HepG2 (cell line): ENCODE measurements around the gene SAMM50. TPM values are rescaled to one million over a fixed set of nuclear protein-coding genes. Genes with fewer than 3 reads are reported as not detected.

Experiments used
- ATAC-seq: fragments of 200-7000 bp; cut with Tn5 transposase; 3 replicates; pipeline ENCODE4 v1.9.1; 2020; ENCODE audit warnings: mild to moderate bottlenecking, moderate library complexity
- BruUV-seq: library from RNA; stranded (reverse); fragments of 400-500 nt; replicated peaks from 2 replicates; lab custom pipeline; 2021; lab: Mats Ljungman, UMichigan
- CTCF ChIA-PET: fragments of 300-600 bp; formaldehyde crosslinking; extraction: SDS; loops from one replicate; lab custom pipeline; 2021; ENCODE audit warnings: low total read pairs, inconsistent platforms, low intra/inter-chr PET ratio; lab: Yijun Ruan, JAX
- POLR2A ChIA-PET: fragments of 350-600 bp; sonication (Branson Sonifier 250); formaldehyde crosslinking; loops from one replicate; lab custom pipeline; 2020; ENCODE audit warnings: antibody characterized with exemption, inconsistent platforms; lab: Yijun Ruan, JAX
- DNase-seq: peaks from one replicate; pipeline ENCODE4 v3.0.0-alpha.2; 2015; ENCODE audit warnings: low spot score
- FAIRE-seq: peaks from 3 replicates; lab custom pipeline; 2011; peaks lifted over from hg19 to GRCh38; lab: Jason Lieb, UNC
- H2AFZ ChIP-seq: one replicate; pipeline ENCODE4 v1.6.1; 2011; ENCODE audit warnings: low read length, inconsistent platforms
- H3K27ac ChIP-seq: fragments of 300-600 bp; 3 replicates; pipeline ENCODE4 v1.8.0; 2011; ENCODE audit warnings: mixed run types, mild to moderate bottlenecking, mixed read lengths, low read length, inconsistent platforms; ENCODE audit not compliant: insufficient read depth; ENCODE audit errors: extremely low read length
- H3K27me3 ChIP-seq, 2 experiments: fragments of 200-600 bp in 1 of 2; 2 replicates in 1 of 2; 3 replicates in 1 of 2; pipeline versions ENCODE4 v1.6.0 to v1.8.0; 2011; ENCODE audit warnings: low read length in 2 of 2, mild to moderate bottlenecking in 2 of 2, moderate library complexity in 2 of 2, inconsistent platforms in 1 of 2; ENCODE audit not compliant: insufficient read depth in 2 of 2, control insufficient read depth in 1 of 2
- H3K36me3 ChIP-seq, 2 experiments: fragments of 200-600 bp in 1 of 2; replicated peaks in 1 of 2; 2 replicates in 1 of 2; 3 replicates in 1 of 2; pipeline versions ENCODE4 v1.5.1 to v1.8.0; 2011; ENCODE audit warnings: low read length in 2 of 2, inconsistent platforms in 1 of 2; ENCODE audit not compliant: insufficient read depth in 2 of 2, control insufficient read depth in 1 of 2
- H3K4me1 ChIP-seq: 2 replicates; pipeline ENCODE4 v1.5.1; 2012; ENCODE audit warnings: low read length, inconsistent platforms; ENCODE audit not compliant: insufficient read depth
- H3K4me2 ChIP-seq: 2 replicates; pipeline ENCODE4 v1.6.0; 2011; ENCODE audit warnings: low read depth, low read length, inconsistent platforms
- H3K4me3 ChIP-seq, 3 experiments: fragments of 200-600 bp in 1 of 3; sonication (generic), shearing (Covaris generic) in 1 of 3; replicated peaks in 1 of 3; 2 replicates each; pipeline ENCODE4 v1.5.1; 2011 to 2016; ENCODE audit warnings: low read length in 3 of 3, inconsistent platforms in 2 of 3, low read depth in 2 of 3, mild to moderate bottlenecking in 2 of 3, control low read depth in 1 of 3, mixed read lengths in 1 of 3; ENCODE audit not compliant: insufficient read depth in 1 of 3
- H3K79me2 ChIP-seq: one replicate; pipeline ENCODE4 v1.6.1; 2011; ENCODE audit warnings: low read length, inconsistent platforms; ENCODE audit not compliant: insufficient read depth
- H3K9ac ChIP-seq: 2 replicates; pipeline ENCODE4 v1.6.0; 2011; ENCODE audit warnings: mild to moderate bottlenecking, low read depth, low read length, inconsistent platforms; ENCODE audit not compliant: insufficient read depth
- H3K9me3 ChIP-seq: 2 replicates; pipeline ENCODE4 v1.5.1; 2012; ENCODE audit warnings: mild to moderate bottlenecking, low read length
- H4K20me1 ChIP-seq: 2 replicates; pipeline ENCODE4 v1.6.0; 2011; ENCODE audit warnings: inconsistent platforms, mild to moderate bottlenecking, low read length, moderate library complexity; ENCODE audit not compliant: insufficient read depth
- GTF3A ChIP-seq: sonication (generic); formaldehyde crosslinking; conservative IDR thresholded peaks from 2 replicates; pipeline ENCODE4 v1.4.0; 2020; ENCODE audit warnings: mild to moderate bottlenecking, missing genetic modification reagents
- XBP1 ChIP-seq: sonication (generic); formaldehyde crosslinking; IDR thresholded peaks from 2 replicates; pipeline ENCODE4 v1.5.0; 2020; ENCODE audit warnings: missing genetic modification reagents
- ZNF274 ChIP-seq: sonication (generic); formaldehyde crosslinking; IDR thresholded peaks from 2 replicates; pipeline ENCODE4 v1.5.1; 2020; ENCODE audit warnings: mild to moderate bottlenecking, missing genetic modification reagents
- ZNF883 ChIP-seq: sonication (generic); formaldehyde crosslinking; IDR thresholded peaks from 2 replicates; pipeline ENCODE4 v1.5.1; 2020; ENCODE audit warnings: mild to moderate bottlenecking, missing genetic modification reagents; ENCODE audit errors: not compliant biosample characterization
- WGBS: methylation state at CpG from one replicate; pipeline ENCODE4 v1.1.6; 2017; ENCODE audit warnings: low lambda C conversion rate; 5-methylcytosine and 5-hydroxymethylcytosine counted together
- in situ Hi-C: cut with HindIII; loops from 2 replicates; pipeline ENCODE4 v1.10.0; 2017; ENCODE audit warnings: low pct_unique_long_range_greater_than_20kb; ENCODE audit not compliant: extremely low pct_ligation_motif_present
- intact Hi-C: fragments of 100-400 bp; cut with micrococcal nuclease; formaldehyde crosslinking; loops from one replicate; pipeline ENCODE4 v1.10.0; 2022; ENCODE audit not compliant: unreplicated experiment
- polyA plus RNA-seq, 8 experiments: library from polyadenylated mRNA; depleted of rRNA in 3 of 8; stranded (reverse) in 7 of 8; unstranded in 1 of 8; fragments of >200 nt; fragmentation: Illumina TruSeq in 4 of 8; extraction: Trizol in 4 of 8; gene quantifications; 2 replicates each; pipeline versions ENCODE4 v1.2.1 to v1.2.3, GENCODE V29; 2011 to 2016; ENCODE audit warnings: low read depth in 4 of 8, missing spikeins in 1 of 8, mixed read lengths in 1 of 8; ENCODE audit not compliant: insufficient read depth in 1 of 8
- total RNA-seq, 5 experiments: library from RNA; depleted of rRNA; stranded (reverse); fragments of >200 nt; fragmentation: Illumina TruSeq; extraction: Trizol; gene quantifications; 2 replicates each; pipeline ENCODE4 v1.2.3, GENCODE V29; 2016; ENCODE audit warnings: low read depth in 1 of 5
- TF ChIP-seq, protein P1 (sequence below): sonication (generic); formaldehyde crosslinking; IDR thresholded peaks from 2 replicates; pipeline ENCODE4 v1.4.0; 2020; ENCODE audit warnings: low read depth, missing genetic modification reagents
- TF ChIP-seq, protein P2 (sequence below): sonication (generic); formaldehyde crosslinking; IDR thresholded peaks from 2 replicates; pipeline ENCODE4 v1.9.0; 2022; ENCODE audit warnings: missing genetic modification reagents, mild to moderate bottlenecking, borderline replicate concordance
- TF ChIP-seq, protein P3 (sequence below): sonication (generic); formaldehyde crosslinking; IDR thresholded peaks from 2 replicates; pipeline ENCODE4 v1.5.0; 2020; ENCODE audit warnings: mild to moderate bottlenecking, missing genetic modification reagents, borderline replicate concordance
- TF ChIP-seq, protein P4 (sequence below): sonication (generic); formaldehyde crosslinking; IDR thresholded peaks from 2 replicates; pipeline ENCODE4 v1.5.0; 2020; ENCODE audit warnings: missing genetic modification reagents

The SAMM50 gene
- total and polyA plus RNA-seq, 2 of the 13 experiments (the other 11 are each of a cell fraction or from before 2014, with no cell fraction given): 34.7 to 63.4 TPM

DNA sequence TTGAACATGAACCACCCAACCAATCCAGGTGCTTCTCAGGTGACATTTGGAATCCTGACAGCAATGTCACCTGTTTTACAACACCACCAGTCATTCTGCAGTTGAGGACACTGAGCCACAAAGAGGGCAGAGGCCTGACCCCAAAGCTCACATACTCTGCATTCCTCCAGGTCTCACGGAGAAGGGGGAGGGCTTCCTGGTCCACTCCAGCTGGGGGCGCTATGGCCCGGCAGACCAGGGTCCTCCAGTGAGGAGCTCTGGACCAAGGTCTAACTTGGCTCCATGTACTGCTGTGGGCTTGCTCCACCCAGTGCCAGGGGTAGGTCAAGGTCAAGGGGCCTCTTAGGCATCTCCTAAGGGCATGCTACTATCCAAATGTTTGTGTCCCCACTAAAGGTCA, 33.1 kb upstream of the SAMM50 start (continued):
- TF ChIP-seq, protein P1, sequence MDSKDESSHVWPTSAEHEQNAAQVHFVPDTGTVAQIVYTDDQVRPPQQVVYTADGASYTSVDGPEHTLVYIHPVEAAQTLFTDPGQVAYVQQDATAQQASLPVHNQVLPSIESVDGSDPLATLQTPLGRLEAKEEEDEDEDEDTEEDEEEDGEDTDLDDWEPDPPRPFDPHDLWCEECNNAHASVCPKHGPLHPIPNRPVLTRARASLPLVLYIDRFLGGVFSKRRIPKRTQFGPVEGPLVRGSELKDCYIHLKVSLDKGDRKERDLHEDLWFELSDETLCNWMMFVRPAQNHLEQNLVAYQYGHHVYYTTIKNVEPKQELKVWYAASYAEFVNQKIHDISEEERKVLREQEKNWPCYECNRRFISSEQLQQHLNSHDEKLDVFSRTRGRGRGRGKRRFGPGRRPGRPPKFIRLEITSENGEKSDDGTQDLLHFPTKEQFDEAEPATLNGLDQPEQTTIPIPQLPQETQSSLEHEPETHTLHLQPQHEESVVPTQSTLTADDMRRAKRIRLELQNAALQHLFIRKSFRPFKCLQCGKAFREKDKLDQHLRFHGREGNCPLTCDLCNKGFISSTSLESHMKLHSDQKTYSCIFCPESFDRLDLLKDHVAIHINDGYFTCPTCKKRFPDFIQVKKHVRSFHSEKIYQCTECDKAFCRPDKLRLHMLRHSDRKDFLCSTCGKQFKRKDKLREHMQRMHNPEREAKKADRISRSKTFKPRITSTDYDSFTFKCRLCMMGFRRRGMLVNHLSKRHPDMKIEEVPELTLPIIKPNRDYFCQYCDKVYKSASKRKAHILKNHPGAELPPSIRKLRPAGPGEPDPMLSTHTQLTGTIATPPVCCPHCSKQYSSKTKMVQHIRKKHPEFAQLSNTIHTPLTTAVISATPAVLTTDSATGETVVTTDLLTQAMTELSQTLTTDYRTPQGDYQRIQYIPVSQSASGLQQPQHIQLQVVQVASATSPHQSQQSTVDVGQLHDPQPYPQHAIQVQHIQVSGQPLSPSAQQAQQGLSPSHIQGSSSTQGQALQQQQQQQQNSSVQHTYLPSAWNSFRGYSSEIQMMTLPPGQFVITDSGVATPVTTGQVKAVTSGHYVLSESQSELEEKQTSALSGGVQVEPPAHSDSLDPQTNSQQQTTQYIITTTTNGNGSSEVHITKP (CRISPR knock-in tag): no peak
- TF ChIP-seq, protein P2, sequence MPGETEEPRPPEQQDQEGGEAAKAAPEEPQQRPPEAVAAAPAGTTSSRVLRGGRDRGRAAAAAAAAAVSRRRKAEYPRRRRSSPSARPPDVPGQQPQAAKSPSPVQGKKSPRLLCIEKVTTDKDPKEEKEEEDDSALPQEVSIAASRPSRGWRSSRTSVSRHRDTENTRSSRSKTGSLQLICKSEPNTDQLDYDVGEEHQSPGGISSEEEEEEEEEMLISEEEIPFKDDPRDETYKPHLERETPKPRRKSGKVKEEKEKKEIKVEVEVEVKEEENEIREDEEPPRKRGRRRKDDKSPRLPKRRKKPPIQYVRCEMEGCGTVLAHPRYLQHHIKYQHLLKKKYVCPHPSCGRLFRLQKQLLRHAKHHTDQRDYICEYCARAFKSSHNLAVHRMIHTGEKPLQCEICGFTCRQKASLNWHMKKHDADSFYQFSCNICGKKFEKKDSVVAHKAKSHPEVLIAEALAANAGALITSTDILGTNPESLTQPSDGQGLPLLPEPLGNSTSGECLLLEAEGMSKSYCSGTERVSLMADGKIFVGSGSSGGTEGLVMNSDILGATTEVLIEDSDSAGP (CRISPR knock-in tag): no peak
- no peak for TF ChIP-seq GTF3A (CRISPR knock-in tag)

DNA sequence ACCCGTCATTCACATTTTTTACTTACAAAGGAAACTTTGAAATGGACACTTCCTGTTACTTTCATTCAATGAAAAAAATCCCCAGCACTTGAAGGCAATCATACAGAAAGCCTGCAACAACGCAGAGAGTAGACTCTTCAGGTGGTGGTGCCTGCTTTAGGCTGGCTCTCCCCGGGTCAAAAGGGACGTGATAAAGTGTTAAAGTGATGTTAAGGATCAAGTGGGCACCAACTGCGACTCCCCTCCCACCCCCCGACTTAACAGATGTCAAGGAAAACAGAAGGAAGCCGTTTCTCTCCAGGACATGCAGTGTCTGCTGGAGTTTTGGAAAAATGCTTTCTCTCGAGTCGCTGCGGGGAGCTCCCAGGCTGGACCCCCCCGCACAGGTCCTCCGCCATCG, 32.1 kb upstream of the SAMM50 start:
- intact Hi-C loops (loop anchor here (1.0 kb wide), 1 partner anchor 40 kb away; no protein-coding TSS in a partner anchor), in situ Hi-C loops (no loop called here)
- DNase-seq (no peak), ATAC-seq (no peak), FAIRE-seq (no peak)
- peak overlapping the region; percentile 63 for H3K27ac ChIP-seq
- peak overlapping the region; percentile 95 for H3K4me2 ChIP-seq
- peaks cover 59% of the 10 kb centered on the region for H3K4me1 ChIP-seq
- H3K27me3 ChIP-seq: no peaks in the 10 kb centered on the region; a peak in 2 of 5 replicates
- ChIA-PET CTCF (no interaction called here), POLR2A (interaction anchor here (2.0 to 3.6 kb wide), 2 partner anchors 8 to 32 kb away, joined by 6 to 21 read pairs; partner anchors contain the start of gene SAMM50)
- H3K36me3 ChIP-seq: peaks cover 1 to 5% of the 10 kb centered on the region in 2 experiments; a peak in 3 of 5 replicates
- no peaks in the 10 kb centered on the region for H3K9me3 ChIP-seq
- peaks cover 6% of the 10 kb centered on the region for H3K79me2 ChIP-seq
- H3K9ac ChIP-seq: peak overlapping the region; percentile 52; the same call in 1 of the 2 replicates
- no TSS peak for BruUV-seq
- H2AFZ ChIP-seq: no peak overlapping the region
- H3K4me3 ChIP-seq: peak overlapping the region; percentile 46 to 60 (median 51); a peak in 5 of 6 replicates
- 1% methylated on average over 6 of the region's 13 CpGs for WGBS
- H4K20me1 ChIP-seq: peaks cover 7% of the 10 kb centered on the region; the same call in 1 of the 2 replicates
- TF ChIP-seq XBP1 (CRISPR knock-in tag) (no peak), ZNF883 (CRISPR knock-in tag) (no peak), ZNF274 (CRISPR knock-in tag) (no peak)
- TF ChIP-seq, protein P3, sequence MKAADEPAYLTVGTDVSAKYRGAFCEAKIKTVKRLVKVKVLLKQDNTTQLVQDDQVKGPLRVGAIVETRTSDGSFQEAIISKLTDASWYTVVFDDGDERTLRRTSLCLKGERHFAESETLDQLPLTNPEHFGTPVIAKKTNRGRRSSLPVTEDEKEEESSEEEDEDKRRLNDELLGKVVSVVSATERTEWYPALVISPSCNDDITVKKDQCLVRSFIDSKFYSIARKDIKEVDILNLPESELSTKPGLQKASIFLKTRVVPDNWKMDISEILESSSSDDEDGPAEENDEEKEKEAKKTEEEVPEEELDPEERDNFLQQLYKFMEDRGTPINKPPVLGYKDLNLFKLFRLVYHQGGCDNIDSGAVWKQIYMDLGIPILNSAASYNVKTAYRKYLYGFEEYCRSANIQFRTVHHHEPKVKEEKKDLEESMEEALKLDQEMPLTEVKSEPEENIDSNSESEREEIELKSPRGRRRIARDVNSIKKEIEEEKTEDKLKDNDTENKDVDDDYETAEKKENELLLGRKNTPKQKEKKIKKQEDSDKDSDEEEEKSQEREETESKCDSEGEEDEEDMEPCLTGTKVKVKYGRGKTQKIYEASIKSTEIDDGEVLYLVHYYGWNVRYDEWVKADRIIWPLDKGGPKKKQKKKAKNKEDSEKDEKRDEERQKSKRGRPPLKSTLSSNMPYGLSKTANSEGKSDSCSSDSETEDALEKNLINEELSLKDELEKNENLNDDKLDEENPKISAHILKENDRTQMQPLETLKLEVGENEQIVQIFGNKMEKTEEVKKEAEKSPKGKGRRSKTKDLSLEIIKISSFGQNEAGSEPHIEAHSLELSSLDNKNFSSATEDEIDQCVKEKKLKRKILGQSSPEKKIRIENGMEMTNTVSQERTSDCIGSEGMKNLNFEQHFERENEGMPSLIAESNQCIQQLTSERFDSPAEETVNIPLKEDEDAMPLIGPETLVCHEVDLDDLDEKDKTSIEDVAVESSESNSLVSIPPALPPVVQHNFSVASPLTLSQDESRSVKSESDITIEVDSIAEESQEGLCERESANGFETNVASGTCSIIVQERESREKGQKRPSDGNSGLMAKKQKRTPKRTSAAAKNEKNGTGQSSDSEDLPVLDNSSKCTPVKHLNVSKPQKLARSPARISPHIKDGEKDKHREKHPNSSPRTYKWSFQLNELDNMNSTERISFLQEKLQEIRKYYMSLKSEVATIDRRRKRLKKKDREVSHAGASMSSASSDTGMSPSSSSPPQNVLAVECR (CRISPR knock-in tag): no peak
- TF ChIP-seq, protein P4, sequence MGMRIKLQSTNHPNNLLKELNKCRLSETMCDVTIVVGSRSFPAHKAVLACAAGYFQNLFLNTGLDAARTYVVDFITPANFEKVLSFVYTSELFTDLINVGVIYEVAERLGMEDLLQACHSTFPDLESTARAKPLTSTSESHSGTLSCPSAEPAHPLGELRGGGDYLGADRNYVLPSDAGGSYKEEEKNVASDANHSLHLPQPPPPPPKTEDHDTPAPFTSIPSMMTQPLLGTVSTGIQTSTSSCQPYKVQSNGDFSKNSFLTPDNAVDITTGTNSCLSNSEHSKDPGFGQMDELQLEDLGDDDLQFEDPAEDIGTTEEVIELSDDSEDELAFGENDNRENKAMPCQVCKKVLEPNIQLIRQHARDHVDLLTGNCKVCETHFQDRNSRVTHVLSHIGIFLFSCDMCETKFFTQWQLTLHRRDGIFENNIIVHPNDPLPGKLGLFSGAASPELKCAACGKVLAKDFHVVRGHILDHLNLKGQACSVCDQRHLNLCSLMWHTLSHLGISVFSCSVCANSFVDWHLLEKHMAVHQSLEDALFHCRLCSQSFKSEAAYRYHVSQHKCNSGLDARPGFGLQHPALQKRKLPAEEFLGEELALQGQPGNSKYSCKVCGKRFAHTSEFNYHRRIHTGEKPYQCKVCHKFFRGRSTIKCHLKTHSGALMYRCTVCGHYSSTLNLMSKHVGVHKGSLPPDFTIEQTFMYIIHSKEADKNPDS (CRISPR knock-in tag): no peak
